Hematopoietic multipotent progenitor cell treated with erythropoietin and hydrocortisone succinate and interleukin-3 and kit ligand, for 17 days (in vitro differentiated cells): ENCODE measurements around the gene ZNF205.

ENCODE experiments used
- DNase-seq: peaks from one replicate; pipeline ENCODE4 v3.0.0-alpha.2; 2015; ENCODE audit warnings: low spot score

Gene ZNF205

GRCh38 chr16:3084969-3085670, 27.3 kb upstream of the ZNF205 start:
- DNase-seq = no peak

DNA sequence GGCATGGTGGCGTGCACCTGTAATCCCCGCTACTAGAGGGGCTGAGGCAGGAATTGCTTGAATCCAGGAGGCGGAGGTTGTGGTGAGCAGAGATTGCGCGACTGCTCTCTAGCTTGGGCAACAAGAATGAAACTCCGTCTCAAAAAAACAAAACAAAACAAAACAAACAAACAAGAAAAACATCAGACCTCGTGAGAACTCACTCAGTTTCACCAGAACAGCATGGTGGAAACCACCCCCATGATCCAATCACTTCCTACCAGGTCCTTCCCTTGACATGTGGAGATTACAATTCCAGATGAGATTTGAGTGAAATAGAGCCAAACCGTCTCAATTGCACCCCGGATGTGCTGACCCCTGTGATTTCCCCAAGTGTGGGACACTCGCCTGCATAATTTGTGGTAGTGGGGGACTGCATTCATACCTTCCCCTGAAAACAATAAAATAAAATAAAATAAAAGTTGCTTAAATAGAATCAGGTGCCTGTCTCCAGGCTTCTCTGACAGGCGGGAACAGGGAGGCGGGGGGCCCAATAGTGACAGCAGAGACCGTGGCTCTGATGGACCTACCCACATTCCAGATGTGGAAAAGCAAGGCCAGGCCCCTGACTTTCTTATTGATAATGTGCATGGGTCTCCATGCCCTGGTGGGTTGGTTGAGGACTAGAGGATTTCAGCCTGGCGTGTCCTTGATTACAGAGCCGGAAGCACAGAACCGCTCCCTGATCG, 26.4 kb upstream of the ZNF205 start:
- DNase-seq = no peak

DNA sequence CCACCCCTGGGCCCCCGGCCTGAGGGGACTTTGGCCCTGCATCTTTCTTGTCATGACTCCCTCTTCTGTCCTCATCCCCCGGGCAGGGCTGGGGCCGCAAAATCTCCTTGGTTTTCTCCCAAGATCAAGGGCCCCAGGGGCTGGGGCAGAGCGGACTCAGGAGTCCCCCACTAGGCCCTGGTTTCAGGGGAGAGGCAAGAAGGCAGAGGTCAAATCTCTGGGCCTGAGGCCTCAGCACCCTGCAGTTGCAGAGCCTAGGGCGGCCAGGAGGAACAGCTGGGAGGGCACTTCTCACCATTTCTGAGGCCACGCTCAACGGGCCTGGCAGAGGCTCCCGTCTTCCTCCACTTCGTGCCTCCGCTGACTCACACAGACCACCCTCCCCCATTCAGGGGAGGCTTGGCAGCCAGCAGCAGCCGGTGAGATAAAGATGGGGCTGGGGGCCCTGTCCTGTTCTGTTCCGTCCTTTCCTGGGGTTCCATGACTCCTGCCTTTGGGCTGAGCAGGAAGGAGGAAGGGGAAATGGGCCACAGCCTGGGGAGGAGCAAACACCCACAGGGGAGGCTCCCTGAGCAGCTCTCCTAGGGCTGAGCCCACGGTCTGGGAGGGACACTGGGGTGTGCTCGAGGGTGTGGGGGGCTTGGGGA, 25.7 kb upstream of the ZNF205 start:
- DNase-seq = no peak

DNA sequence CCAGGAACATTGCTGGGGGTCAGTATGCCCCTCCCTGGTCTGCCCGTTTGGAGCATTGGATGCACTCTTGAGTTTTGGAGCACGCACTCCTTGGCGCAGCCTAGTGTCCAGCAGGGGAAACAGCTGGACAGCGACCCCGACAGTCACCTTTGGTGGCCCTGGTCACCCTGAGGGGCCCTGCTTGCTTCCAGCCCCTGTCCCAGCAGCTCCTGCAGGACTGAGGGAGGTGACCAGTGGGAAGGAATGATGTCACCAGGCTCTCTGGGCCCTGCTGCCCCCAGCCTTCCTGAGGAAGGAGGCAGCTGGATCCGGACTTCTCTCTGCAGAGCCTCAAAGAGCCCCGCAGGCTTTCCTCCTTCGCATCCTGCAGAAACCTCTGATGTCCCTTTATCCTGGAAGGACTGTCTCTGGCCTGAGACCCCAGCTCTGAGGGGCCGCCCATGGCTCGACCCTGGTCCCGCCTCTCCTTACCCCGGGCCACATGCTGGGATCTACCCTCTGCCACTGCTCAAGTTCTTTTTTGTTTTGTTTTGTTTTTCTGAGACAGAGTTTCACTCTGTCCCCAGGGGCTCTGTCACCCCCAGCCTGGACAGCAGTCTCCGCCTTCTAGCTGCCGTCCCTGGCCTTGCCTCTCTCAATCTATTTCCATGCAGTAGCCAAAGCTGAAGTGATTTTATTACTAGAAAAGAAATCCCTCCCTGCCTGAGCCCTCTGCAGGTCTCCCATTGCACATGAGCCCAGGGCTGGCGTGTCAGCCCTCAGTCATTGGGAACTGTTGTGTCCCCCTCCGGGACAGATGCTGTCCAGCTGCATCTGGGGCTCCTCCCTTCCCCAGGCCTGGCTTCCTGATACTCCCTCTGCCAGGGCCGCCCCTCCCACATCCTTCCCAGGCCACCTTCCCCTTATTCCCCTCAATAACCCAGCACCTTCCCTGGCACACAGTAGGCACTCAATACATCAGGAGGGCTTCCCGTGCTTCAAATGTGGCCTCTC, 24.8 kb upstream of the ZNF205 start:
- no peak for DNase-seq

GRCh38 chr16:3088450-3088849, 23.9 kb upstream of the ZNF205 start:
- DNase-seq = no peak

GRCh38 chr16:3088925-3089716, 23.3 kb upstream of the ZNF205 start:
- DNase-seq = no peak

GRCh38 chr16:3089717-3090592, 22.4 kb upstream of the ZNF205 start:
- no peak for DNase-seq

DNA sequence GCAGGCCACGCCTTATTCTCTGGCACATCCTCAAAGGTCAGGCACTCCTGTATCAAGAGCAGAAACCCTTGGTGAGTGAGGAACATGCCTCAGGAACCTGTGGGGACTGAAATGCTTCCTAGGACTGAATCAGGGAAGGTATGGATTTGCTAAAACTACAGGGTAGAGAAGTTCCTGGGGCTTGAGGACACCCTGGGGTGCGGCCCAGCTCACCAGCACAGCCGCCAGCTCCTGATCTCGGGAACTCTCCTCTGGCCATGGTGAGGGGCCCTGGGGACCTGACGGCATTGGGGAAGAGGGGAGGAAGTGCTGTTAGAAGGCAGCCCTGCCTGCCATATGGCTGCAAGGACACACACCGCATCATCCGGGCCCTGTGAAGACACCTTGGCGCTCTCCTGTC, 20.8 kb upstream of the ZNF205 start:
- no peak for DNase-seq

GRCh38 chr16:3092501-3092941, 19.9 kb upstream of the ZNF205 start:
- DNase-seq = no peak

- peak; percentile 83 for DNase-seq
These were observed 17.9 kb upstream of the ZNF205 start for GRCh38 chr16:3094289-3095027.

GRCh38 chr16:3095869-3096268, 16.5 kb upstream of the ZNF205 start:
- peak; percentile 50 for DNase-seq

- no peak for DNase-seq
These were observed 16.0 kb upstream of the ZNF205 start for GRCh38 chr16:3096362-3096761.

DNA sequence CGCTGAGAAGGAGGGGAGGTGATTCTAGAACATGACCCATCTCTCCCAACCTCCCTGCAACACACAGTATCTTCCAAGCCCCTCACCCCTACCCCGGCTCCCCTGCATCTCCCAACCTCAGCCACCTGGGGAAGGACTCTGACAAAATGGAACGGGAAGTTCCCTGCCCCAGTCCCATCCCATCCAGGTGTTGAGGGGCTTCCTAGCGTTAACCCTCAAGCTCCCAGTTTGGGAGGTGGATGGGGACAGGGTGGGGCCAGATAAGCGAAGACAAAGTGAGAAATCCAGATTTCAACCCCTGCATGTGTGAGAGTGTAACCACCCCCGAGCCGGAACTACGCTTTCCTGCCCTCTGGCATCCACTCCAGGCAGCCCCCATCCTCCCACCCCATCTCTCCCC, 15.1 kb upstream of the ZNF205 start:
- no peak for DNase-seq

DNA sequence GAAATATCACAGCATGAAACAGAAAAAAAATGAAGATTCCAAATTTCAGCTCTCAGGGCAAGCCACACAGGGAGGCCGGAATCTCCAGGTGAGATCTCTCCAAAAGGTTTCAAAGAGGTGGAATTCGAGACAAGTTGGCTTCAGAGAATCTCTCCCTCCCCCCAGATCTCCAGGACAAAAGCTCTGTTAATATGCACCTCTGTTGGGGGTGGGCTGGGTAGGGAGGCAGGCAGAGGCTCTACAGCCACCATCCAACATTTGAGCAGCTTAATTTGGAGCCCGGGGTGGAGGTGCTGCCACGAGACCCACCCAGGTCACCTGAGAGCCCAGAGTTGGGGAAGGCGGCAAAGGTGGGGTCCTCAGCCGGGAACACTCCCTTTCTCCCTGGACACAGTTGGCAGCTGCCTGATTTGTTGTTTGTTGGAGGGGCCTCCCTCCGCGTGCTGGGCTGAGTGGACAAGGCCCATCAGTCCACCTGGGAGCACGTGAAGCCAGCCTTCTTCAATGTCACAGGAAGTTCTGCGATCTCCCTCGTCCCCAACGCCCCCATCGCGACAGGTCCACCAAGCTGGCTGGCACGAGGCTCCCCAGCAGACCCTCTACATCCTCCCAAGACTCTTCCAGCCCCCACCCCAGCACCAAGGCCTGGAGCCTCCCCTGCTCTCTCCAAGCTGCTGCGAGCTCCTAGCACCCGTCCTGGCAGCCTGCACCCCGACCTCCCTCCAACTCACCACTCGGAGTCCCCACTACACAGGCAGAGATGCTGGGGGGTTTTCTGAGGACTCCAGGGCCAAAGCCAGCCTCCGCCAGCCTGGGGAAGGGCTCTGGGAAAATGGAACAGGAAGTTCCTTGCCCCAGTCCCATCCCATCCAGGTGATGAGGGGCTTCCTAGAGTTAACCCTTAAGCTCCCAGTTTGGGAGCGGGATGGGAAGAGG, 13.7 kb upstream of the ZNF205 start, which contains the start of gene ZSCAN10:
ZSCAN10 (minus strand) TSS at position 836 of the 936 bp plus-strand sequence. CDS start 6,357 bp downstream, outside the sequence.
- DNase-seq = no peak

DNA sequence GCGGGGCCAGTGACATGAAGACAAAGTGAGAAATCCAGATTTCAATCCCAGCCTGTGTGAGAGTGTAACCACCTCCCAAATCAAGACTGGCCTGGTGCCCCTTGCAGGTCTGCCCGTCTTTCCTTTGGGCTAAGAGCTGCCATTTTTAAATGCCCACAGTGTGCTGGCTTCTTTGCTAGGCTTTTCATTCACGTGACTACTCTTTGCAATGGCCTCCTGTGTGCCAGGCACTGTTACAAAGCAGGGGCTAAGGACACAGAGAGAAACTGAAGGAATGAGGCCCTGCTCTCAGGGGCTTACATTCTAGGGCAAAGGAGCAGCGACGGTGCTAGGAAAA, 13.0 kb upstream of the ZNF205 start:
- no peak for DNase-seq

DNA sequence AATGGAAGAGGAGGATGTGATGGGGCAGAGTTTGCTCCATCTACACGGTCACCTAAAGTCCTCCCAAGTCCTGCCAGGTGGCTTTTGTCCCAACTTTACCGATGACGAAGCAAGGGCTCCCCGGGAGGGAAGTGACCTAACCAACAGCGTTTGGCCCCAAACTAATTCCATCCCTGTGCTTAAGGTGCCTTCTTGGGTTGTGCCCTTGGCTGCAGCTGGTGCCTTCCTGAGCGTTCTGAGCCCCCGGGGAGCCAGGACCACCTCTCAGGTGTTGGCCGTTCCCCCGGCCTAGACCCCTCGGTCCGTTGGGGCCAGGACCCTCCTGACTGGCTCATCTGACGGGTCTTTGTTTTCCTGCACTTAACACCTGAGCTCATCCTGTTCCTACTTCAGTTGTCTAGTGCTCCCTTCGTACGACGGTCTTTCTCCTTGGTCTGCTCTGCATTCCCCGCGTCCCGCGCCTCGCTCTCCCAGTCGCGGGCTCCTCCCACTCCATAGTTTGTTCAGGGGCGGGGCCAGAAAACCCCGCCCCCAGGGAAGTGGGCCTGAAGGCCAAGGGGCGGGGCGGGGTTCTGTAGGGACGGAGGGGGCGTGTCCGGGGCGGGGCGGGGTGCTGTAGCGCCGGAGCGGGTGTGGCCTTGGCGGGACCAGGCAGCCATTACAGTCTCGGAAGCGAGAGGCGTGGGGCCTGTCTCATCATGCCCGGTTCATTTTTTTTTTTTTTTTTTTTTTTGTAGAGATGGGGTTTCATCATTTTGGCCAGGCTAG, 12.5 kb upstream of the ZNF205 start:
- peak; percentile 93 for DNase-seq
